ENCODE data around the gene NR2F1.

Gene NR2F1

DNA sequence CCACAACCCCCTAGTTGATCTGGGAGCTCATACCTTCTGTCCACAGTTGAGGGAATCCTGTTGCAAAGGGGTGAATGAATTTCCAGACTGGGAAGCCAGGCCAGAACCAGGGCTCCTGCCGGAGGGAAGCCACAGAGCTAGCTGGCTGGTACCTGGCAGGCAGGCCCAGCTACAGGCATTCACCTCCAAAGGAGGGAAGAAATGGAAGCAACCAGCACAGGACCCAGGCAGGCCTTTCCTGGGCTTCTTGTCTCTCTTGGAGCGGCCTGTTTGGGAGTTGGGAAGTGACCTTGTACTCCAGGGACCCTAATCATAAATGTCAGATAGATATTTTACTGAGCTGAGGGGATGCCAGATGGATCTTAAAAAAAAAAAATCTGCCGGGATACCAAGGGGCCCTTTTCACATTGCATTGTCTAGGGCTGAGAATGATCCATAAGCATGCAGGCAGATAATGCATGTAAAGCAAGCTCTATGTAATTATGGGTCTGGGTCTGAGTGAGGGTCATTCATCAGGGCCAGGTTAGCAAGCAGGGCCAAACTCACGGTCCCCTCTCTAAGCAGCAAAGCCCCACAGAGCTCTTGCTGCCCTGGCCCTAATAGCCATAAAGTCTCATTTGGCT, 8.4 kb downstream of the NR2F1 start:
- no peak for DNase-seq

DNA sequence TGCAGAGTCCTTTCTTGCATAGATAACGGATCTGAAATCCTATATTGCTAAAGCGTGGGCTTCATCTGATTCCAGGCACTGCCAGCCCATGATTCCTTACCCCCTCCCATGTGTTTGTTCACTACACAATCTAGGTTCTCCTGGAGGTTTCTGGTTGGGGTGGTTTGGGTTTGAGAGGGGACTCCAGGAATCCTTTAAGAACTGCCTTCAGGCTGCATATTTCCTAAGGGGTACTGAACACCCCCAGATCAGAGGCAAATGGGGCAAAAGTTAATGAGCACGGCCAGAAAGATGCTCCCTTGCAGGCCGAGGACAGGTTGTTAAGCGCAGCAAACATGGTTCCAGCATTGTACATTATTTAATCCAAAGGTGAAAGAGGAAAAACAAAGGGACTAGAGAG, 9.9 kb downstream of the NR2F1 start:
- no peak for DNase-seq

DNA sequence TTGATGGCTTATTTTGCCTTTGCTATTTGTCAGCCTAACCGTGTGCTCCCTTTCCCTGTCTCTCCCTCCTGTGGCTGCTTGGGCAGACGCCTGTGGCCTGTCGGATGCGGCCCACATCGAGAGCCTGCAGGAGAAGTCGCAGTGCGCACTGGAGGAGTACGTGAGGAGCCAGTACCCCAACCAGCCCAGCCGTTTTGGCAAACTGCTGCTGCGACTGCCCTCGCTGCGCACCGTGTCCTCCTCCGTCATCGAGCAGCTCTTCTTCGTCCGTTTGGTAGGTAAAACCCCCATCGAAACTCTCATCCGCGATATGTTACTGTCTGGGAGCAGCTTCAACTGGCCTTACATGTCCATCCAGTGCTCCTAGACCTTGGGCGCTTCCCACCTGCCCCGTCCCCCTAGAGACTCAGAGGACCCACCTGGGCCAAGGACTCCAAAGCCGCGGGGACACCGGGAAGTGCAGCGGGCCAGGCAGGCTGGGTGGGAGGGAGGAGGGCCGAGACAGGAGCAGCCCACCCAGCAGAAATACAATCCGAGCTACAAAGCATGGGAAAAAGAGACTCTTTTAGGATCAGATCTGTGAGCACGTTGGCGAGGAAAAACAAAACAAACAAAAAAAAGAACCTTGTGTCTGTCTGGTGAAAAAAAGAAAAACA, 10.6 kb downstream of the NR2F1 start:
- no peak for DNase-seq

DNA sequence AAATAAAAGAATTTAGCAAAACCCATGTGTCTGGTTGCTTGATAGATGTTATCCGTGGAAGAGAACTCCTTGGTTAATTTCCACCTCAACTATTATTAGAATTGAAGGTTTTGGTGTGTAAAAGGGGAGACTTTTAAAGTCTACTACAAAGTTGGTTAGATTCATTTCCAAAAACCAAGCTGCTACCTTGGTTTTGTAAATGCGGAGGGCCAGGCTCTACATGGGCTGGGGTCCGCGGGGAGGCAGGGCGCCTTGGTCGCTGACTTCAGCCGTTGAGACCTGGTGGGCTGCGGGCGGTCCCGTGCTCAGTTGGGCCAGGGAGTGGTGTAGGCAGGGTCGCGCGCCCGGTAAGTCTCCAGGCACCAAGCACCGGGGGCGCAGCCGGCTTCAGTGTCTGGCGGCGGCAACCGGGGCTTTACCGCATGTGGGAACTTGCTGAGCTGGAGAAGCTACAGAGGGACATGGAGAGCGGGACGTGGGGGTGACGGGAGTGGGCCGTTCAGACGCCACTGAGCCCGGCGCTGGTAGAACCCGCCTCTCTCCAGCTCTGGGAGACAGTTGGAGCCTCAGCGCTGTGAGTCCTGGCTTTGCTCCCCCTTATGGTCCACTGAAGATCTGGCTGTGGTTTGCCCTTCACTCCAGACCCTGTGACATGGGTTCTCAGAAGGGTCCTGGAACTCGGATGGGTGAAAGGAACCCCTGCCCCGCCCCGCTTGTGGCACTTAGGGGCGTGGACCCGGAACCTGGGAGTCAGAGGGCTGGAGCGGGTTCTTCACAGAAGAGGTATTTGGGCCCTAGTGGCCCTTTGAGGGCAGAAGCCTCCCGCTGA, 11.8 kb downstream of the NR2F1 start:
- DNase-seq: no peak

DNA sequence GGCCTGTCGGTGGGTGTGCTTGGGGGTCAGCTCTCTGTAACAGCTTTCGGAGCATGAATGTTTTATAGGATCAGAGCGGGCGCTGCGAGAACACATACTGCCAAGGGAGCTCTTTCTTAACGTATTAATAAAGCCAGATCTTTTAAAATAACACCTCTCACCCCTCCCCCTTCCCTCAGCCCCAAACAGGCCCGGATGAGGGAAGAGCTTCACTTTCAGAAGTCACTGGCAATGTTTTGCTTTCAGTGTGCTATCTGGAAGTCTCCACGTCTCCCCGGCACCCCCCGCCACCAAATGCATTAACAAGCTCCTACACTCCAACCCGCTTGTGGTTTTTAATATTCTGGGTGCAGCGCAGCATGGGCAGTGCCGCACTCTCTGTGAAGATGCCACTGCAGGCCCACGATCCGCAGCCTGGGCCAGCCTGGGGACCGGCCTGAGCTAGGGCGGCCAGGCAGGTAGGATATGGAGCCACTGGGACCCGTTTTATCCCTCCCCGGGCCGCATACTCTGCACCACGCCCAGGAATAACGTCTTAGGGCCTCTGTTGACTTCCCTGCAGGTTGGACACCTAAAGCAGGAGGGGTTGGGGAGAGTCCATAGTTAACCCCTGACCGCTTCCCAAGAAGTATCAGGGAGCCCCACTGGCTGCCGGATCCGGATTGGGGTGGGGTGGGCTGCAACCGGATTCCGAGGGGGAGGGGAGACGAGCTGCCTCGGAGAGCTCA, 12.6 kb downstream of the NR2F1 start:
- no peak for DNase-seq

GRCh38 chr5:93596310-93596675, 13.3 kb downstream of the NR2F1 start:
- no peak for DNase-seq

DNA sequence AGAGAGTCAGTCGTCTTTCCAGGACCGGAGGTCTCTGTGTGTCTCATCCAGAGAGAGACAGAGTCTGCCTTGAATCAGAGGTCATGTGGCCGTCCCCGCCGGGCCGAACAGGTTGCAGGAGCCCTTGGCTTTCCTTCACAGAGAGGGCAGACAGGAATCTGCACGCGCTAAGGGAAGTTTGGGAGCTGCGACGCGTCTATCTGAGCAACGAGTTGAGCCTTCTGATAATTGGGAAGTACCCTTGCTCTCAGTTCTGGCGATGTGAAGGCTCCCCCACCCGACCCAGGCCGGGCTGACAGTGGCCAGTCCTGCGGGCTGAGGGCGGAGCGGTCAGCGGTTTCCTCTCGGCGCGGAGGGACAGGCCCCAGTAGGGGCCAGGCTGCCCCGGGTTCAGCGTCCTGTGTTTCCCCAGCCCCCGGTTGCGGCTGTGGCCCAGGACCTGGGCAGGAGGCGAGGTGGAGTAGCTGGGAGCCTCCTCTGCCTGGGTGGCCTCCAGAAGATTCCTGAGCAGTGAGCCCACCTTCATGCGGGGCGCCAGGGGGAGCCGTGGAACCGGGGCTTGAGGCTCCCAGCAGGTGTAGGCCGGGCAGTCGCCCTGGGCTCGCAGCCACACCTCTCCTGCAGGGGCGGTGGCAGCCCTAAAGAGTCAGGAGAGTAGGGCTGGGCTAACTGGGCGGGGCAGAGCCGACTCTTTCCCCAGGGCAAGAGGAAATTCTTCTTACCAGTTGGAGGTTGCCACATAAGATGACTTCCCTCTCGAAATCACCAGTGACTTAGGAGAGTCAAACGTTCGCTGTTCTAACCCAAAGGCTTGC, 13.9 kb downstream of the NR2F1 start:
- DNase-seq: no peak

- no peak for DNase-seq
These were observed 15.3 kb downstream of the NR2F1 start for GRCh38 chr5:93598091-93599000.

- DNase-seq: no peak
These were observed 16.0 kb downstream of the NR2F1 start for GRCh38 chr5:93599001-93599379.

DNA sequence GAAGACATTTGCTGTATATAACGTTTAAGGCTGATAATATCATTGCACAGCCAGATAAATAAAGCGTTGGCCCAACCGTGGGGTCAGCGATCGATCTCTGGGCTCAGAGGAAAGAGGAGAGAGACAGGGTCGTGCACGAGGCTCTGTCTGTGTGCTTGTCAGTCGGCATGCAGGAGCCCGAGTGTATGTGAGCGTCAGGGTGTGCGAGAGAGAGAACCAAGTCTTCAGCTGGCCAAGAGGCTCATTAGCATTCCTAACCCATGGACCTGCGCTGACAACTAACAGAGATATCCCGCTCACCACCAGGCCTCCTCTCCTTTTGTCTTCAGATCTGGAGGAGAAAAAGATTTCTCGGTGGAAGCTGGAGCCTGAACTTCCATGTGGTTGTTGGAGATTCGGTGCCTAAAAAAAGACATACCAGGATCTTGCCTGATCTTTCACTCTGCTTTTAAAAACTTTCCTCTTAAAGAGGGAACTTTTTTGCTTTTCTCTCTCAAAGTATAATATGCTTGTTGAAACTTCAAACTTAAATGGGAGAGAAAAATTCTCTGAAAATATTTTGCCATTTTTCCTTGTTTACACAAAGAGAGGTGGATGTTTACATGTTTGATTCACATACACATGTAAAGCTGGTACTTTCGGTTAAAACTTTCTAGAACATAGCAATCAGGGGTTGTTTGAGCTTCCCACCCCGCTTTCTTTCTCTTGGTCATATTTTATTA, 16.5 kb downstream of the NR2F1 start:
- no peak for DNase-seq

GRCh38 chr5:93600409-93601070, 17.5 kb downstream of the NR2F1 start:
- DNase-seq: no peak

- no peak for DNase-seq
These were observed 18.2 kb downstream of the NR2F1 start for GRCh38 chr5:93601071-93601801.

DNA sequence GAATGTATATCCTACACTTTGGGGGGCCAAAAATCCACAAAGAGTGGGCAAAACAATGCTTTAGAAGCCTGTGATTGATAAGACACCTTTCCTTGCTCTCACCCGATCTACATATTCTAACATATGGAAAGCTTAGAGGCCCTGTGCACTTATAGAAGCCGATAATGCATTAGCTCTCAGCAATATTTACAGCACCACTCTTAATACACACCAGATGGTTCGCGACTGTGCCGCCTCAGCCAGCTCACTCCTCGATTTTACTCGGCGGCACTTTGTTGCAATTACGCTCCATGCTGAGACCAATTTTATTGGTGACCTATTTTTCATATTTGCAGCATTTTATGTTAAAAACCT, 18.8 kb downstream of the NR2F1 start:
- DNase-seq: no peak

DNA sequence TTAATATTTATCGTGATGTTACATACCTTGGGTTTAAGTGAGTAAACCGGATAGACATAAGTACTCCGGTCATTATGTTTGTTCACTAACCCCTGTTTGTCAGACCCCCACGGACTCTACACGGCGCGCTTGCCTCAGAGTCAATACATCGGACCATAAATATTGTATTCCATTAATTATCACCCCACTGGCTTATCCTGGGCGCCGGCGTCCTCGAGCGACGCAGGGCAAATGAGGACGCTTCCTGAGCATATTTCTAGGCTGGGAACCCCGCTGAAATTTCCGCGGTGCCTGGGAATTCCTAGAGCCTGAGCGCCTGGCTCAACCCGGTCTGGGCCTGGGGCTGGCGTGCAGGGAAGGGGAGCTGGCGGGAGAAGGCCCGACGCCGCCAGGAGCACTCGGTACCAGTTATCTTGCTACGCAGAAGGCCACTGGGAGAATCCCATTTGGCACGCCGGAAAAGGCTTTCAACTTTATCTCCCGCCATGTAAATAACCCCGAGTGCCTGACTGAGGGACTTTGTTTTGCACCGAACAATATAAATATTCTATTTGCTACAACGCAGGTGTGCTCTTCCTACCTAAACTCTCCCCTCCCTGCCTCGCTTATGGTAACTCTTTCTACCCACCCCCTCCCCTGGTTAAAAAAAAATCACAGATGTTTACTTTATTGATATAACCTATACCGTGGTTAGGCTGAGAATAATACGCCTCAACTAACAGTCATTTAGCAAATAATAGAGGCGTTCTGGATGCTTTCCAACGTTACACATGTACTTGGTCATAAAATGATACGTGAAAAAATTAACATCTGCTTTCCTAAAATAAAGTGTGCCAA, 19.4 kb downstream of the NR2F1 start:
- DNase-seq: no peak

DNA sequence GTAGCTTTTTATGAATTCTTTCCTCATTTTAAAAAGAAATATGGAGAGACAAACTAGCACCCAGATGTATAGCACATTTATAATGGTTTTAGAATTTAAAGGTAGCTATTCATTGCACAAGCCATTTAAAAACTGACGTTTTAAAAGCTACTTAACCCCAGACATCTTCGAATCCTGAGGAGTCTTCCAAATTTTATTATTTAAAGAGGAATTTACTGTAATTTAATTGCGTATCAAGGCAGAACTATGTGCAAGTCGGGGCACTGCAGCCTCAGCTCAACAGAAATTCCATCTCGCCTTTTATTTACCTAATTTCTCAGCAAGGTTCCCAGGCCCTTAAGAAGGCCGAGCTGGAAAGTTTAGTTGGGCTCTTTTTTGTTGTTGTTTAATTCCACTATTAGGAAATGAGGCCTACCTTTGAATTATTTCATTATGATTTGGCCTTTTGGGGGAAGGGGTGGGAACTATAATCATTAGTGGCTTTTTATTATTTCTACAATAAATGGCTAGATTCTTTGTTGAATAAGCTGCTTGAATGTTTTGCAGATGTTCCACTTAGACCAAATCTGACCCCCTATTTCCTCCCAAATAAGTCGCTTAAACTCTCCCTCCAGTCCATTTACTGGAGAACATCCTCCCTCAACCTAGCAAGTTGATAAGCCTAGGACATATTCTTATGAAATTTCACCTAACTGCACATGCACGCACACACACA, 20.2 kb downstream of the NR2F1 start:
- no peak for DNase-seq

- DNase-seq: no peak
These were observed 21.0 kb downstream of the NR2F1 start for GRCh38 chr5:93603793-93604643.
